Activated CD4-positive, alpha-beta T cell treated with anti-CD3 and anti-CD28 coated beads, Interleukin-2, amount 50 U/mL, for 4 hours (primary cell): ENCODE measurements around the gene TRAFD1.

Experiments used
- DNase-seq, 2 experiments: peaks; one replicate each; pipeline ENCODE4 v3.0.0-alpha.2; 2020

The TRAFD1 gene

DNA sequence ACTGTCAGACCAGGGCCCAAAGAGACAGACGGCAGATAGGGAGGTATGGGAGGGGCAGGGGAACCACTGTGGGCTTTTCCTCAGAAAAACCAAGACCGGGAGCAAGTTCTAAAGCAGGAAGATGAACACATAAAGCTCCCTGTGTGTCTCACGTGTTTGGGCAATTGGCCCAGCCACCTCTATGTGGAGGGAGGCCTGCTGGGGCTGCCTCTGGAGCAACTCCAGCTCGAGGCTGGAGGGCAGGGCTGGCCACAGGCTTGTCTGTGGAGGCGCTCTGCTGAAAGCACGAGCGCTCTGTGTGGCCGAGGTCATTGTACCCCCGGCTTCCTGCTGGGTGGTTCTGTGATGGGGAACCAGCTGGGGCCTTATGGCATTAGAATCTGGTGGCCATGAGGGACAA is 36.4 kb downstream of the TRAFD1 start:
- no peak for DNase-seq

DNA sequence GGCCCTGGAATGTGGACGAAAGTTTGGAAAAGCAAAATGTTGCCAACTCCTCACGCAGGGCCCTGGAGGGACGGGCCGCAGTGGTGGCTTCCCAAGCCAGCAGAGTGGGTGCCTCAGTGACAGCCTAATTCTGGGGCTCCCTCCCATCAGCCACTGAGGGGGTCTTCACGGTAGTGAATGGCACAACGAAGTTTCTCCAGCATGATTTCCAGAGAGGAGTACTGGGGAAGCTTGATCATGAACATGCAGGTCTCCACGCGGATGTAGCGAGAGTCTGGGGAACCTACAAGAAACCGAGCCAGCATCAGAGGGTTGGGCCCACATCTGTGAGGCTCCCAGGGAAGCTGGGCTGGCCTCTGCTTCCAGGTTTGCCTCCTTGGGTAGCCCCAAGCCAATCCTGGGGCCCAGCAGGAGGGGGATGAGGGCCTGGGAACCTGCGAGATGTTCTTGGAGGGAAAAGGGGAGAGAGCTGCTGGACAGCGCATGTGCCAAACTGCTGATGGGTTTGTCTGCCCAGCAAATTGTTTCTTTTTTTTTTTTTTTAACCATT is 37.0 kb downstream of the TRAFD1 start:
- no peak for DNase-seq

DNA sequence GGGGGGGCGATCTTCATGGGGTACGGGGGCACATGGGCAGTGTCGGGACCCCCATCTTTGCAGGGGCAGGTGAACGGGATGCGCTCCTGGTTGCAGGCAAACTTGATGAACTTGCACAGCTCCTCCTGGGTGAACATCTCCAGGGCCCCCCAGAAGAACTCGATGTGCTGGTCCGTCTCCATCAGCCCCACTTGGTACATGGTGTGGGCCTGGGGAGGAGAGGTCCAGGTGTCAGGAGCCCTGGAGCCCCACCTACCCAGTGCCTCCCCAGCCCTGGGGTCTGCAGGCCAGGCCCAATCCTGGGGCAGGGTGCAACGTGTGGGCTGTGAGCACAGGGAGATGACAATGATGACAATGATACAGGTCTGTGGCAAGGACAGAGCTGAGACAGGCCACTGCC is 37.7 kb downstream of the TRAFD1 start:
- no peak for DNase-seq

DNA sequence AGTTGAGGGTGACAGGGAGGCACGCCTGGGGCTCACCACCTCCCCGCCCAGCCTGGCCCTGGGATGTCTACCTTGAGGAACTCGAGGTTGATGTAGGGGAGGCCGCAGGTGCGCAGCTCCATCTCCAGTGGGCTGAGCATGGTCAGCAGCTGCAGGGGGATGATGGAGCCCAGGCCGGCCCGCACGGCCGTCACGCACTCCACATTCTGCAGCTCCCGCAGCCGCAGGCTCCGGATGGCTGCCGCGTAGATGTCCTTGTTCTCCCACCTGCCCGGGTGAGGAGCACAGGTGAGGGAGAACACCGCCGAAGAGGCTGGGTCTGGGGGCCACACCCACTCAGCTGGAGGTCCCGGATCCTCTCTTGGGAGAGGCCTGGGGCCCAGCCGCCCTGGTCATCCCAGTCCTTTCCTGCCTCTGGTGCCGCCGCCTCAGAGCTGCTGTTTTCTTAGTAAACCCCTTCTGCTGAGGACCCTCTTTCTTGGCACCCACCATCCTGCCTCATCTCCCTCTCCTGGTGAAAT is 38.2 kb downstream of the TRAFD1 start:
- DNase-seq: no peak

DNA sequence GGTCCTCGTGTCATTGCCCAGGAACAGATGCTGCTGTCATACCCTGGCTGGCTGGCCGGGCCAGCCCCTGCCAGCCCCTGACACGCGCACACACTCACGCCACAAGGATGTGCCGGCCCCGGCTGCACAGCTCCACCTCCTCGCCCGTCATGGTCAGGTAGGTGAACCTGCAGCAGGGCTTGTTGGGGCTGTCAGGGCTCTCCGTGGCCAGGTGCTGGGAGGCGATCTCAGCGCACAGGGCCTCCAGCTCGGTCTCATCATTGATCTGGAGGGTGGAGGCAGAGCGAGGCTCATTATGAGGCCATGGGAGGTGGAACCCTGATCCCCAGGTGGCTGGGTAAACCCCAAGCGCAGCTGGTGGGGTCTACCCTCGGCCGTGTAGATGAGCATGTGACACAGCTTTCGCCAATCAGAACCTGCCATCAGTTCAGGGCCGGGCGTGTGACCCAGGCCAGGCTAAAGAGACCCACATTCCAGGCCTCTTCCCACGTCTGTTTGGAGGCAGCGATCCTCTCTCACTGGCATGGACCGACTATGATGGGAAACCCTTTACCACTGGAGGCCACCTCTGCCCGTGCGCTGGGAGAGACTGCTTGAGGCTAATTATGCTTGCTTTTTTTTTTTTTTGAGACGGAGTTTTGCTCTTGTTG is 38.8 kb downstream of the TRAFD1 start:
- no peak for DNase-seq

DNA sequence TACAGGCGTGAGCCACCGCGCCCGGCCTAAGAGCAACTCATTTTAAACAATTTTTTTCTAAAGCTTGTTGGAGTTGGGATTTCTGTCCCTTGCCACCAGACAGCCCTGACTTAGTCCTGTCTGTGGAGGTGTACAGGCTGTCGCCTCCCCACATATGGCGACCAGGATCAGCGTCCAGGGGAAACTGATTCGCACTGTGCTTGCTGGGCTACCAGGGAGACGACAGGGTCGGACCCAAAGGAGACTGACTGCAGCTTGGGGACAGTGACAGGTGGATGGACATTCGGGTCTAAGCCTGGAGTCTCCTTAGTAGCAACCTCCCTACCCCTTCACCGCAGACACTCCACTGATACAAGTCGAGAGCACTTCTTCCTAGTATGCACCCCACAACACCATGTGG is 40.3 kb downstream of the TRAFD1 start:
- DNase-seq: no peak

DNA sequence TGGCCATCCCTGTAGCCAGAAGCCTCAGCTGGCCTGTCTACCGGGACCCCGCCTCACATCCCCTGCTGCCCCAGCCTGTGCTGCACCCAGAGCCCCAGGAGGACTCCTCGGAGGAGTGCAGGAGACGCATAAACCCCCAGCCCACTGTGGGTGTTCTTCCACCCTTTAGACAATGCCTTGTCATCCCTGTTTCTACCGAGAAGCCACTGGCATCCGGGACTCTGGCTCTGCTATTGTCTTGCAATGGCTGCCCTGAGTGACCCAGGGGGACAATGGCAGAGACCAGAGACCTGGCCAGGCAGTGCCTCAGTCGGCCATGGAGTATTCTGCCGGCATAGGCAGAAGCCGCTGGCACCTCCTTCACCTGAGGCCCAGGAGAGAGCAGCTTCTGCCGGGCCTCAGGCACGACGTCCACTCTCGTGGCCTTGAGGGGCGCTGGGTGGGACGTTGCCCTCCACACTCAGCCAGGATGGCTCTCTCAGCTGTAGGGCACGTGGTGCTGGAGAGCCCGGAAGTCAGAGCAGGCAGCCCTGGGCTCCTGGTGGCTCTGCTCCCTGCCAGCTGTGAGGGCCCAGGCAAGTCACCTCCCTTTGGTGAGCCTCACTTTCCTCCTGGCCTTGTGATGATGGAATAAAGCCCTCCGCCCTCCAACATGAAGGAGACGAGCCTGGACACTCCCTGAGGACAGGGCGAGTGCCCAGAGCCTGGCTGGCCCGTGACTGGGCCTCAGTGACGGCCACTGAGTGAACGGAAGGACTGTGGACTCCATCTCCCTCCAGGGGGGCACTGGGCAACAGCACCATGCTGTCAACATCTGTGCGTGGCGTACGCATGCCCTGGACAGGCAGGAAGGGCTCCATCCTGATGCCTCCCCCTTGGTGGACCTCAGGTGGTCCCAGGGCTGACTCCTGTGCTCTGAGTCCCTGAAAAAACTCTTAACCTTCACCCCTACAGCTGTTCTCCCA is 41.0 kb downstream of the TRAFD1 start:
- DNase-seq: no peak

DNA sequence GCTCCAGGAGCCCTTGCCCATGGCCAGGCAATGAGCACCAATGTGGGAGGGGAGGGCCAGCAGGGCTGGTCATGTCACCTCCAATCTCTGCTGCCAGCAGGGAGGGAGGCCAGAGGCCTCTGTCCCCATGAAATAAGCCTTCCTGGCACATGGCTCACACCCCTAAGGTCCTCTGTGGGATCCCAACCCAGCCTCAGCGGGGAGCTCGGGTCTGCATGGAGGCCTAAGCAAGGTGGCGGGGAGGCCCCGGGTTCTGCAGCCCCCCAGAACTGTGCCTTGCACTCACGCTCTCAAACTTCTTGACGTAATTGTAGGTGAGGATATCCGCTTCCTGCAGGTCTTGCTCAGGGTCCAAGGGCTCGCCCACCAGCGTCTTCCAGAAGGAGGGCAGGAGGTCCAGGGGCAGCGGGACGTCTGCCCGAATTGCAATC is 41.7 kb downstream of the TRAFD1 start:
- DNase-seq: no peak

DNA sequence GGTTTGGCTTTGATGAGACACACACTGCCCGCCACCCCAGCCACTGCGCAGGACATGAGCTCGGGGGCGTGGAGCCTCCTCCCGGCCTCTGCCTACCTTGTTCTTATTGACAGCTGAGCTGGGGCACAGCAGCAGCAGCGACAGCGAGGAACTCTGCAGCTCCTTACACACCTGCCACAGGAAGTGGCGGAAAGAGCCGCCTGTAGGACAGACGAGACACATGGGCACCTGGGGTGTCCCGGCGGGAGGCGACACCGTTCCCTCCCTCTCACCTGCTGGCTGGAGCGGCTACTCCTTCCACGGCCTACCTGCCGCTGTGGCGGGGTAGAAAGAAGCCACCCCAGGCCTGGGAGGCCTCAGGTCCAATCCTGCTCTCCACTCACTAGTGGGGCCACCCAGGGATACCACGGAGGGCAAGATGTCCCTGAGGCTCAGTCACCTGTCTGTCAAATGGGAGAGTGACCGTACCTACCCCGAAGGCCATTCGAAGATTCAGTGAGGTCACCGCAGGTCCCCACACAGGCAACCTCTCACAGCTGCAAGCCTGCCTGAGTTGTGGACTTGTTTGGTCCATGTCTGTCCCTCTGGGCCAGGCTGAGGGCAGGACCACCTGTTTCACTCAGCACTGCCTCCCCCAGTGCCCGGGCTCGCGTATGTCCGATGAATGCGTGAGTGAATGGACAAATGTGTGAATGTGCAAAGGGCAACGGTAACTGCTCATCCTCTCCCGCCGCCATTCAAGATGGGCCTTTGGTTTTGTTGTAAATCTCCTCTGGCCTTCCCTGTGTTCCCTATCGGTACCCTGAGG is 42.6 kb downstream of the TRAFD1 start:
- no peak for DNase-seq

DNA sequence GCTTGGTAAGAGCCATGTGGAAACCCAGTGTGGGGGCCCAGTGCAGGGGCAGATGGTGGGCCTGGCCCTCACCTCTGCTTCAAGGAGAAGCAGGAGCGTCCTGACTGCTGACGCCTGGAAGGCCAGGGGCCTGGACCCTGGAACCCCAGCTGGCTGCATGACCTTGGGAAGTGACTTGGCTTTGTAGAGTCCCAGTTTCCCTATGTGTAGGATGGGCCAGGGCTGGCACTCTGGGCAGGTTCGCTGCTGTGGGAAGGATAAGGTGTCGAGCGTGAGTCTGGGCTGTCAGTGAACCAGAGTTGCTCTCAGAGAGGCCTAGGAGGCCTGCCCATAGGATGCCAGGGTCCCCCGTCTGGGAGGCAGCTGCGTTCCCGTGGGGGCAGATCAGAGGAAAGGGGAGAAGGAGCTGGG is 43.2 kb downstream of the TRAFD1 start:
- DNase-seq: no peak

DNA sequence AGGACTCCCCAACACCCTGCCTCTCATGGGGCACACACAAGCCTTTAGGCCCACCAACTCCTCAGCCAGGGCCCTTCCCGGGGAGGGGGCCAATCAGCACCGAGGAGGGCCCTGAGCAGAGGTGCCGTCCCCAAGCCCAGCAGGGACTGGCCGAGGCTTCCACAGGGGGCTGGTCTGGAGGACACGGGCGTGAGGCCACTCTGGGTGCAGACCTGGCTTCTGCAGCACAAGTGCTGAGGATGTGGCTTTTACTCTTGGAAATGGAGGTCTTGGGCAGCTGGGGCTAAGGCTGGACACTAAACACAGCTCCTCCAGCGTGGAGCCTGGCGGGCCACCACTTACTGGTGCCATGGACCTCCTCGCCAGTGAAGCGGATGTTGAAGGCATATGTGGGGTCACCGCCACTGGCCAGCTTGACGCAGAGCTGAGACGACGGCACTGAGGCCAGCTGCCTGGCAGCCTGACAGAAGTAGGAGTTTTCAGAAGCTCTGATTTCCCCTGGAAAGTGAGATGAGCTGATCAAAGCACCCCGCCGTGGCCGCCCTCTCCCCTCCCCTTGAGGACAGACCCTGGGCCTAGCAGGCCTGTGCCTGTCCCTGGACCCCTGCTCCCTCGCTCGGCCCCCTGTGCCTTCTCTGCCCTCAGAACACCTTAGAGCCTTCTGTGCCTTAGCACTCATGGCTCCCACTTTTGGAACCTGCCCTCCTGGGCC is 44.0 kb downstream of the TRAFD1 start:
- no peak for DNase-seq

DNA sequence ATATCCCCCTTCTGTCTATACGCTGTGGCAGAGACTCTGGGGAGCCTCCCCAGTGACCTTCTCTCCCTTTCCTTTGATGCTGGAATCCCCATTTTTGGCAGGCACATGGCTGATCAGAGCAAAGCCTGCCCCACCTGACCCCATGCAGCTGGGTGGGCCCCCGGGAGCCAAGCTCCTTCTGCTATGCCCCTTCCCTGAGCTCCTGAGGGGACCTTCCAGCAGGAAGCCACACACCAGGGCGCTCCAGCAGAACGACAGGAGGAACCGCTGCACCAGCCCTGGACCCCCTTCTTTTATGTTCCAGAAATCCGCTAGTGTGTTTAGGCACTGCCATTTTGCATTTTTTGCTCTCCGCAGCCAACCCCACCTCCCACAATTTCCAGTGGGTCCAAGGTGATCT is 44.6 kb downstream of the TRAFD1 start:
- no peak for DNase-seq

DNA sequence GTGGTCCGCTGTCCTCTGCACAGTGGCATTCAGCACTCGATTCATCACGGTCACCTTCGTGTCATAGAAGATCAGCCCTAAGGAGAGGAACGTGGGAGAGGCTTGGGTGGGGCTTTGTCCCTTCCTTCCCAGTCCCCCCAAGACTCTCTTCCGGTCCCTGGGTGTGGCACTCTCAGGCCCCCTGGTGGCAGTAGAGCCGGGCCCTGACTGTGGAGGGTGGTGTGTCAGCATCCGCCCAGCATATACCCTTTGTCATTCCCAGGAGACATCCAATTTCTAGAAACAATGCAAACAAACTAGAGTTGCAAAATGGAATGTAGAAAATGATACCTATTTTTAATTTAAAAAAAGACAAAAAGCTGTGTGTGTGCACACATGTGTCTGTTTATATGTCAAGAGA is 45.0 kb downstream of the TRAFD1 start:
- DNase-seq: peak; percentile 15 to 19

DNA sequence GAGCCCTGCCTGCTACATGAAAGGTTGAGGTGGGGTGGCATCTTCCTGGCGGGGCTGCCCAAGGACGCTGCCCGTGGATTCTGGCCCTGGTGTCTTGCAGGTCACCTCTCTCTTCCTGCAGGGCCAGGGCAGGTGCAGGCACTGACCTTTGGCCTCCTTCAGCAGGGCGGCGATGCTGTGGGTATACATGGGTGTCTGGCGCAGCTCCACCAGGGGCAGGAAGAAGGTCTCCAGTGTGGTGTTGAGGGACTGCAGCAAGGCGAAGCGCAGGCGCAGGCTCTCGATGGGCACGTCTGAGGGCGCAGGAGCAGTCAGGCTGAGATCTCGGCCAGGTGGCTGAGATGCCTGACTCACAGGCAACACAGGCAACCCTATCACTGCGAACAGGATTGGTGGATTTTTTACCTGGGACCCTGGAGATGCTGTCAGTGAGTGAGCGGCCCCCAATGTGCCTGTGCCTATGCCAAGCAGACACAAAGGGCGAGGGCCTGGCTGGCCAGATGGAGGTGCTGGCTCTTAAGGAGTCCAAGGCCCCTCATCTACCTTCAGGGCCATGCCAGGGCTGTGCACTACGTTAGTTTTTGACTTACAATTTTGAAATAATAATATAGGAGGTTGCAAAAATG is 45.7 kb downstream of the TRAFD1 start:
- DNase-seq: no peak

DNA sequence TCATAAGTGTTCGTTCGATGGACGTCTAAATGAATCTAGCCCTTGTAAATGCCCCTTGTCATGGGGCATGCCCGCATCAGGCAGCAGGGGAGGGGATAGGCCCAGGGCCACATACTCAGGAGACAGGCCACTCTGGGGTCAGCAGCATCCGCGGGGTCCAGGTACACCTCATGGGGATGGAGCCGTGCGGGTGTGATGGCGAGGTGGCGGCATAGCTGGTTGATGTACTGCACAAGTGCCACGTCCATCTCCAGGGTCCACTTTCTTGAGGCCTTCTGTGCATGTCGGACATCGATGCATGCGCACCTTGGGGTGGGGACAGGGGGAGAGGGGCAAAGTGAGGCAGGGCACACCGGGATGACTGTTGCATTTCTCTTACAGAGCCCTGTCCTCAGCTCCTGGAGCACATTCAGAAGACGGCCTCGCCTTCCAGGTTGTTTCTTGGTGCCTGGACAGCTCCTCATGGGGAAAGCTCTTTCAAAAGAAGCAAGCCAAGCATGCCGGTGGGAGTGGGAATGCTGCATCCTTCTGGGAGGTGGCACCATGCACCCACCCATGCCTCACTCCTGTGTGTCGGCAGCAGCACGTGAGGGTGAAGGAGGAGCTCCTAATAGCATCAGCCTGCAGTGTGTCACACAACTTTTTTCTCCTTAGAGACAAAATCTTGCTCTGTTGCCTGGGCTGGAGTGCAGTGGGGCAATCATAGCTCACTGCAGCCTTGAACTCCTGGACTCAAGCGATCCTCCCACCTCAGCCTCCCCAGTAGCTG is 47.4 kb downstream of the TRAFD1 start:
- DNase-seq: no peak

DNA sequence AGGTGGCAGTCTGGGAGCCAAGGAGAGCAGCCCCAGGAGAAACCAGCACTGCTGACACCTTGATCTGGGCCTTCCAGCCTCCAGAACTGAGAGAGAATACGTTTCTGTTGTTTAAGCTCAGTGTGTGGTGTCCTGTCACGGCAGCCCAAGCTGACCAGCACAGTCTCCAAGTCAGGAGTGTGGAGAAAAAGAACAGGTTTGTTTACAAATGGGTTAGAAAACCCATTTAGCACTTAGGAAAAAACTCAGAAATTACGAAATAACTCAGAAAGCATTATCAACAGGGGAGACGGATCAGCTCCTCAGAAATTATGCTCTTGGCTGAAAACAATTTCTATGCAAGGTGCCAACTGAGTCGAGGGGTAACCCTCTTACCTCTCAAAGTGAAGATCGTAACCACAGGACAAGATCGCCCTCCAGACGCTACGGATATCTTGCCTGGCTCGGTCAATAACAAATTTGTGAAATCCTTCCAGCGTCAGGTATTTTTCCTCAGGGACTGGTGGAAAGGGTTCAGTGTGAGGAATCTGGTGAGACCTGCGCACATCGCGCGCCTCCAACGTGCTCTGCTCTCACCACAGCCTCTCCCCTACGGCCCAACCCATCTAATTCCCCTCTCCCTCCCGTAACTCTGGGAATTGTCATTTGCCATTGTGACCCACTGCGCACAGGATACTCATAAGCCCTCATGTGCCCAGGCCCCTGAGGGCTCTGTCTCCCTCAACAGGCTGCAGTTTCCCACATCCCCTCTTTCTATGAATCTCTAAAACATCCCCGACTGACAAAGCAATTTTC is 50.2 kb downstream of the TRAFD1 start:
- DNase-seq: no peak

DNA sequence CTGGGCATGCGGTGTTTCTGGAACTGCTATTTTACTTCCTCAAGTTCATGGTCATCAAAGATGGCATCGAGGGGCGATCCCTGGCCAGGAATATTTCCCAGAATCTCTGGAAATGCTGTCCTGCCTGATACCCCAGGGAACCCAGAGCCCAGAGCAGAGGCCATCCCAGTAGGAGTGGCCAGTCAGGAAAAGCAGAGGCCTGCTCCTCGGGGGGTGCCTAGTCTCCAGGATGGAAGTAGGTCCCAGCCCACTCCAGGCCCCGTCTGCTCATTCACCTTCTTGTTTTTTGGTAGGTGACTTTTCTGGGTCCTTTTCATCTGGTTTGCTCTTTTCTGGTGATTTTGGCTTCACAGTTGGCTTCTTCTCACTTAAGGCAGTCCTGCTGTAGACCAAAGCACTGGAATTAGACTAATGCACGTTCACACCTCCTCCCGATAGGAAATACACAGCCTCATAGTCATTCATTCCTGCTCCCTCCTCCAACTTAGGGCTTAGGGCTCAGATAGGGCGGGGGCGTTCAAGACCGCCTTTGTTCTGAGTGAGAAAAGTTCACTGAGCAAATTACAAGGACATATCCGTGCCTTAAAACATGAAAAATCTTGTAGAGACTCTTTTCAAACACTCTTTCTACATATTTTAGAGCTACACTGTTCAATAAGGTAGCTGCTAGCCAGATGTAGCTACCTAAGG is 51.1 kb downstream of the TRAFD1 start:
- DNase-seq: no peak

DNA sequence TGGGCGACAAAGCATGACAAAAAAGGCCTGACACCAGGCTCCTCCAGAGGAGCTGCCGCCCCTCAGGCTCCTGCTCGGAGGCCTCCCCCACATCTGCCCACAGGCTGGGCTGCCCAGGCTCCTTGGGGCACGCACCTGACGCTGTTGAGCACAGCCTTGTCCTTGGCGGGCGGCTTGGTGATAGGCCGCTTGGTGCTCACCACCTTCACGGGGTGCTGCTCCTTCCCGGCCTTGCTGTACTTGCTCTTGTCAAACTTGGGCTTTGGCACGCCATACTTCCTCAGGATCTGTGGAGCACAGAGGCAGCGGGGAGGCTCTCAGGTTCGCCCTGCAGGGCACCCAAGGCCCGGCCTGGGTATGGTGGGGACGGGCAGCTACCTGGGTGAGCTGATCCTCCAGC is 53.4 kb downstream of the TRAFD1 start:
- no peak for DNase-seq

DNA sequence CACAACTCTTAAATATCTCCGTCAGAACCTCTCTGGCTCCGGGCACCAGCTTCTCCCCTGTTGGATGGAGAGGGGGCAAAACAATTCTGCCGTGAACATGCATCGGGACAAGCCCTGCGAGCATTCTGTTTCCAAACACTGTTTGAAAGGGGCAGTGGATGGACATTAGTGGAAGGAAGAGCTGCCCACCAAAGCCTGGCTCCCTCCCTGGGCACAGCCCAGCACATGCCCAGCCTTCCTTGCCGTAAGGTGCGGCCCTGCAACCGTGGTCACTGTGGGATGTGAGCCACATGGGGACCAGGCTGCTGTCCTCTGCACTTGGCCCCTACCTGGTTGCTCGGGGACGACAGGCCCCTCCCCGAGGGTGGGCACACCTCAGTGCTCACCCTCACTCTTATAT is 54.0 kb downstream of the TRAFD1 start:
- DNase-seq: no peak
